B cell (primary cell): Measurements from ENCODE around the gene LRCH3. TPM values are rescaled to one million over a fixed set of nuclear protein-coding genes. Genes with fewer than 3 reads are reported as not detected.

Source experiments
- ATAC-seq: fragments of 200-7000 bp; cut with Tn5 transposase; one replicate; pipeline ENCODE4 v1.10.0; 2021; ENCODE audit warnings: low read depth, mild to moderate bottlenecking, moderate number of reproducible peaks, moderate library complexity
- CTCF ChIA-PET: fragments of 350-600 bp; sonication (Branson Sonifier 250); formaldehyde crosslinking; loops from one replicate; lab custom pipeline; 2021; ENCODE audit warnings: antibody characterized with exemption, inconsistent platforms; lab: Charles Lee
- POLR2A ChIA-PET: fragments of 350-600 bp; sonication (Branson Sonifier 250); formaldehyde crosslinking; loops from one replicate; lab custom pipeline; 2021; ENCODE audit warnings: antibody characterized with exemption; lab: Charles Lee
- DNase-seq: peaks from one replicate; pipeline ENCODE4 v3.0.0; 2013
- H2AFZ ChIP-seq: 2 replicates; pipeline ENCODE4 v1.6.1; 2012; ENCODE audit warnings: mild to moderate bottlenecking, low read depth, low read length; ENCODE audit not compliant: insufficient read depth, poor library complexity, severe bottlenecking
- H3K27ac ChIP-seq, 2 donors: 1 replicate in 1 of 2; 2 replicates in 1 of 2; pipeline ENCODE4 v1.5.1; 2012 to 2013; ENCODE audit warnings: low read length in 2 of 2, mild to moderate bottlenecking in 2 of 2, moderate library complexity in 1 of 2
- H3K27me3 ChIP-seq, 4 experiments: fragments of 200-600 bp in 1 of 4; sonication (generic) in 1 of 4; replicated peaks in 1 of 4; 1 replicate in 2 of 4; 2 replicates in 2 of 4; pipeline versions ENCODE4 v1.6.1 to v1.7.0; 2013 to 2016; ENCODE audit warnings: low read length in 3 of 4, mild to moderate bottlenecking in 2 of 4, mixed read lengths in 1 of 4, moderate library complexity in 1 of 4; ENCODE audit not compliant: insufficient read depth in 4 of 4, control insufficient read depth in 3 of 4; ENCODE audit errors: control extremely low read depth in 1 of 4
- H3K36me3 ChIP-seq, 2 experiments: replicated peaks in 1 of 2; 1 replicate in 1 of 2; 2 replicates in 1 of 2; pipeline versions ENCODE4 v1.6.1 to v1.7.1; 2013; ENCODE audit warnings: low read length in 1 of 2; ENCODE audit not compliant: insufficient read depth in 2 of 2, control insufficient read depth in 1 of 2; ENCODE audit errors: control extremely low read depth in 1 of 2, extremely low read depth in 1 of 2
- H3K4me1 ChIP-seq, 2 donors: fragments of 200-600 bp in 1 of 2; sonication (generic) in 1 of 2; 1 replicate in 1 of 2; 2 replicates in 1 of 2; pipeline versions ENCODE4 v1.5.1 to v1.6.1; 2013 to 2017; ENCODE audit warnings: low read length in 2 of 2; ENCODE audit not compliant: control insufficient read depth in 2 of 2, insufficient read depth in 2 of 2
- H3K4me2 ChIP-seq: replicated peaks from 2 replicates; pipeline ENCODE3; 2012; ENCODE audit warnings: mild to moderate bottlenecking, low read depth, low read length; ENCODE audit not compliant: poor library complexity, severe bottlenecking
- H3K4me3 ChIP-seq, 5 experiments: fragments of 200-600 bp in 1 of 5; sonication (generic) in 1 of 5; 1 replicate in 3 of 5; 2 replicates in 2 of 5; pipeline versions ENCODE4 v1.5.1 to v1.7.0; 2011 to 2016; ENCODE audit warnings: low read length in 4 of 5, mild to moderate bottlenecking in 4 of 5, low read depth in 2 of 5, control low read depth in 1 of 5, moderate library complexity in 1 of 5; ENCODE audit not compliant: insufficient read depth in 1 of 5; ENCODE audit errors: control extremely low read depth in 1 of 5, extremely low read depth in 1 of 5
- H3K79me2 ChIP-seq: fragments of 200-600 bp; sonication (generic); one replicate; pipeline ENCODE4 v1.6.0; 2016; ENCODE audit warnings: low read length; ENCODE audit not compliant: control insufficient read depth, insufficient read depth
- H3K9ac ChIP-seq: fragments of 200-600 bp; sonication (generic); 2 replicates; pipeline ENCODE4 v1.6.1; 2017; ENCODE audit warnings: mild to moderate bottlenecking, low read length, moderate library complexity
- H3K9me3 ChIP-seq, 3 donors: one replicate each; pipeline versions ENCODE4 v1.6.1 to v1.7.1; 2013; ENCODE audit warnings: low read length in 2 of 3; ENCODE audit not compliant: control insufficient read depth in 2 of 3, insufficient read depth in 1 of 3; ENCODE audit errors: control extremely low read depth in 1 of 3
- H4K20me1 ChIP-seq: 2 replicates; pipeline ENCODE4 v1.6.0; 2012; ENCODE audit warnings: mild to moderate bottlenecking, low read length; ENCODE audit not compliant: insufficient read depth, control insufficient read depth, poor library complexity, severe bottlenecking
- H3K27ac Mint-ChIP-seq: one replicate; pipeline ENCODE4 v1.8.0; 2021; ENCODE audit warnings: mixed read lengths
- H3K27me3 Mint-ChIP-seq: one replicate; pipeline ENCODE4 v1.8.0; 2021; ENCODE audit warnings: mixed read lengths
- H3K4me1 Mint-ChIP-seq: one replicate; pipeline ENCODE4 v1.8.0; 2021; ENCODE audit warnings: mixed read lengths
- H3K4me3 Mint-ChIP-seq: one replicate; pipeline ENCODE4 v1.8.0; 2021; ENCODE audit warnings: mixed read lengths
- H3K9me3 Mint-ChIP-seq: one replicate; pipeline ENCODE4 v1.8.0; 2022; ENCODE audit warnings: mixed read lengths; ENCODE audit not compliant: insufficient read depth
- CTCF ChIP-seq: fragments of 200-600 bp; IDR thresholded peaks from one replicate; pipeline ENCODE4 v1.8.0; 2022; ENCODE audit warnings: antibody characterized with exemption, mild to moderate bottlenecking
- EZH2 ChIP-seq: IDR thresholded peaks from 2 replicates; pipeline ENCODE4 v1.6.1; 2012; ENCODE audit warnings: borderline replicate concordance, low read depth, mild to moderate bottlenecking, moderate library complexity, low read length; ENCODE audit not compliant: insufficient read depth, poor library complexity, severe bottlenecking
- WGBS: methylation state at CpG from one replicate; pipeline ENCODE4 v1.1.5; 2013; ENCODE audit warnings: missing lambda C conversion rate; ENCODE audit not compliant: insufficient coverage; 5-methylcytosine and 5-hydroxymethylcytosine counted together
- intact Hi-C: fragments of 100-400 bp; cut with micrococcal nuclease; formaldehyde crosslinking; loops from one replicate; pipeline ENCODE4 v1.10.0; 2022
- polyA plus RNA-seq: library from polyadenylated mRNA; depleted of rRNA; stranded (reverse); fragments of >200 nt; gene quantifications from 2 replicates; pipeline ENCODE4 v1.2.3, GENCODE V29; 2012
- total RNA-seq, 2 donors: library from RNA; stranded (reverse); fragments of 120-200 nt in 1 of 2; gene quantifications; 1 replicate in 1 of 2; 2 replicates in 1 of 2; pipeline versions ENCODE4 v1.2.3 to v1.2.4, GENCODE V29; 2013 to 2022

The LRCH3 gene
- total and polyA plus RNA-seq, 2 donors (not counting 1 experiment from before 2014, with no cell fraction given), result 30.1 to 136 TPM

- peak overlapping the region; percentile 49 for H3K4me3 Mint-ChIP-seq
- H3K36me3 ChIP-seq, result peaks cover 19 to 59% of the 10 kb centered on the region in 2 experiments
- H3K27ac Mint-ChIP-seq, result peak overlapping the region; percentile 82
- no peaks in the 10 kb centered on the region for H3K27me3 Mint-ChIP-seq
- DNase-seq, result peak; percentile 22
- intact Hi-C loops, result no loop called here
- ChIA-PET POLR2A (interaction anchor here (0.6 to 0.7 kb wide), 2 partner anchors 29 to 1268 kb away, joined by 7 read pairs; no protein-coding TSS in a partner anchor), CTCF (interaction anchor here (1.5 kb wide), 2 partner anchors 16 to 236 kb away, joined by 4 read pairs; no protein-coding TSS in a partner anchor)
- no peaks in the 10 kb centered on the region for H3K9me3 Mint-ChIP-seq
- H3K9me3 ChIP-seq, result no peaks in the 10 kb centered on the region
- WGBS, result 44% methylated on average over 2 of the region's 5 CpGs
- no peak overlapping the region for H2AFZ ChIP-seq
- no peak overlapping the region for H3K4me3 ChIP-seq
- TF ChIP-seq CTCF (no peak), EZH2 (no peak)
- H4K20me1 ChIP-seq, result no peaks in the 10 kb centered on the region
- H3K27me3 ChIP-seq, result no peaks in the 10 kb centered on the region
- ATAC-seq, result peak; percentile 68
- H3K27ac ChIP-seq, result peak overlapping the region in 1 of 2 donors; percentile 26
- H3K9ac ChIP-seq, result no peak overlapping the region
- no peak overlapping the region for H3K4me2 ChIP-seq
- H3K4me1 Mint-ChIP-seq, result peaks cover 15% of the 10 kb centered on the region
- no peaks in the 10 kb centered on the region for H3K79me2 ChIP-seq
- peaks cover 6 to 10% of the 10 kb centered on the region in 2 donors for H3K4me1 ChIP-seq
Measured at GRCh38 chr3:197835509-197835908, 44.5 kb downstream of the LRCH3 start.

- Histone ChIP-seq H4K20me1 (no peaks in the 10 kb centered on the region), H3K27me3 (no peaks in the 10 kb centered on the region), H3K4me2 (no peak overlapping the region), H3K9me3 (no peaks in the 10 kb centered on the region), H3K79me2 (no peaks in the 10 kb centered on the region), H2AFZ (no peak overlapping the region), H3K27ac (no peak overlapping the region), H3K36me3 (peaks cover 21 to 61% of the 10 kb centered on the region in 2 experiments), H3K4me3 (no peak overlapping the region), H3K4me1 (peaks cover 6 to 10% of the 10 kb centered on the region in 2 donors), H3K9ac (no peak overlapping the region)
- DNase-seq, result no peak
- no peak for TF ChIP-seq CTCF
- no peak for ATAC-seq
- H3K9me3 Mint-ChIP-seq, result no peaks in the 10 kb centered on the region
- H3K4me1 Mint-ChIP-seq, result peaks cover 15% of the 10 kb centered on the region
- H3K4me3 Mint-ChIP-seq, result no peak overlapping the region
- intact Hi-C loops, result no loop called here
- CTCF ChIA-PET, result interaction anchor here (1.5 kb wide), 1 partner anchor 237 kb away, joined by 4 read pairs; no protein-coding TSS in a partner anchor
- no peaks in the 10 kb centered on the region for H3K27me3 Mint-ChIP-seq
- H3K27ac Mint-ChIP-seq, result no peak overlapping the region
- POLR2A ChIA-PET, result no interaction called here
Measured at GRCh38 chr3:197836244-197836643, 45.2 kb downstream of the LRCH3 start.
